G401 (cell line): Measurements from ENCODE around the gene CHTOP. TPM values are rescaled to one million over a fixed set of nuclear protein-coding genes. Genes with fewer than 3 reads are reported as not detected.

Source experiments
- DNase-seq: peaks from one replicate; pipeline ENCODE4 v3.0.0-alpha.2; 2015; ENCODE audit warnings: low spot score
- in situ Hi-C: cut with HindIII; loops from 2 replicates; pipeline ENCODE4 v1.10.0; 2016; ENCODE audit warnings: low sequenced_read_pairs, mixed read lengths
- total RNA-seq: library from RNA; depleted of rRNA; stranded (reverse); fragments of >200 nt; shearing (Covaris generic); gene quantifications from 2 replicates; pipeline ENCODE4 v1.2.3, GENCODE V29; 2014; rRNA removed

CHTOP gene
- total RNA-seq, 1 experiment from 2014 or later = 66.4 TPM

DNA sequence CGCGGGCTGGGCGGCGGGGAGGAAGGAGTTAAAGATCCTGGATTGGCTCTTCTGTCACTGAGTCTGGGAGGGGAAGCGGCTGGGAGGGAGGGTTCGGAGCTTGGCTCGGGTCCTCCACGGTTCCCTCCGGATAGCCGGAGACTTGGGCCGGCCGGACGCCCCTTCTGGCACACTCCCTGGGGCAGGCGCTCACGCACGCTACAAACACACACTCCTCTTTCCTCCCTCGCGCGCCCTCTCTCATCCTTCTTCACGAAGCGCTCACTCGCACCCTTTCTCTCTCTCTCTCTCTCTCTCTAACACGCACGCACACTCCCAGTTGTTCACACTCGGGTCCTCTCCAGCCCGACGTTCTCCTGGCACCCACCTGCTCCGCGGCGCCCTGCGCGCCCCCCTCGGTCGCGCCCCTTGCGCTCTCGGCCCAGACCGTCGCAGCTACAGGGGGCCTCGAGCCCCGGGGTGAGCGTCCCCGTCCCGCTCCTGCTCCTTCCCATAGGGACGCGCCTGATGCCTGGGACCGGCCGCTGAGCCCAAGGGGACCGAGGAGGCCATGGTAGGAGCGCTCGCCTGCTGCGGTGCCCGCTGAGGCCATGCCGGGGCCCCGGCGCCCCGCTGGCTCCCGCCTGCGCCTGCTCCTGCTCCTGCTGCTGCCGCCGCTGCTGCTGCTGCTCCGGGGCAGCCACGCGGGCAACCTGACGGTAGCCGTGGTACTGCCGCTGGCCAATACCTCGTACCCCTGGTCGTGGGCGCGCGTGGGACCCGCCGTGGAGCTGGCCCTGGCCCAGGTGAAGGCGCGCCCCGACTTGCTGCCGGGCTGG, 44.9 kb downstream of the CHTOP start, which contains the start of gene NPR1:
NPR1 (plus strand) TSS at position 170 of the 818 bp plus-strand sequence; CDS start at position 591, 421 bp downstream.
- in situ Hi-C loops = no loop called here
- DNase-seq = peak; percentile 24

DNA sequence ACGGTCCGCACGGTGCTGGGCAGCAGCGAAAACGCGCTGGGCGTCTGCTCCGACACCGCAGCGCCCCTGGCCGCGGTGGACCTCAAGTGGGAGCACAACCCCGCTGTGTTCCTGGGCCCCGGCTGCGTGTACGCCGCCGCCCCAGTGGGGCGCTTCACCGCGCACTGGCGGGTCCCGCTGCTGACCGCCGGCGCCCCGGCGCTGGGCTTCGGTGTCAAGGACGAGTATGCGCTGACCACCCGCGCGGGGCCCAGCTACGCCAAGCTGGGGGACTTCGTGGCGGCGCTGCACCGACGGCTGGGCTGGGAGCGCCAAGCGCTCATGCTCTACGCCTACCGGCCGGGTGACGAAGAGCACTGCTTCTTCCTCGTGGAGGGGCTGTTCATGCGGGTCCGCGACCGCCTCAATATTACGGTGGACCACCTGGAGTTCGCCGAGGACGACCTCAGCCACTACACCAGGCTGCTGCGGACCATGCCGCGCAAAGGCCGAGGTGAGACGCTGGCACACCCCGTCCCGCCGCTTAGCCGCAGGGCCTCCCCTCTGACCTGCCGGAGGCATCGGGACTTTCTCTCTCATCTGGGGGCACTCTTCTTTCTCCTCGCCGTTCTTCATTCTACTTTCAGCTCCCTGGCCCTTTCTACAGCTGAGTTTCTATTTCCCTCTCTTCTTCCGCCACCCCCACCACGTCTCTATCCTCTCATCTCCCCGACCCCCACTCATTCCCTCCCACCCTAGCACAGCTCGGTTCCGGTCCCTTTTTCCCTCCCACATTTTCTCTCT, 45.7 kb downstream of the CHTOP start:
- in situ Hi-C loops = loop anchor here (10.0 kb wide), 1 partner anchor 65 kb away; no protein-coding TSS in a partner anchor
- DNase-seq = no peak

DNA sequence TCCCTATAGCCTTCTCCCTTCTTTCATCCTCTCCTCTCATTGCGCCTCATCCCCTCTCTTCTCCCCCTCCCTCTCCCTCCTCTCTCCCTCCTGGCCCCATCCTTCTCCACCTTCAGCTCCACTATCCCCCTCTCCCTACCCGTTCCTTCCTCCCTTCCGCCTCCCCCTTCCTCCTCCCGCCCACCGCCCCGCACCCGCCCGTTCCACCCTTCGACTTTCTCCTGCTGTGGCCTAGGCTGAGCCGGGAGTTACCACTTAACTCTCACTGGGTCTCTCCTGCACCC, 46.2 kb downstream of the CHTOP start:
- DNase-seq = no peak
- in situ Hi-C loops = loop anchor here (10.0 kb wide), 1 partner anchor 65 kb away; no protein-coding TSS in a partner anchor

- in situ Hi-C loops = loop anchor here (10.0 kb wide), 1 partner anchor 62 kb away; no protein-coding TSS in a partner anchor
- DNase-seq = no peak
Measured at GRCh38 chr1:153682730-153683129, 48.9 kb downstream of the CHTOP start.

GRCh38 chr1:153683854-153684253, 50.0 kb downstream of the CHTOP start:
- in situ Hi-C loops = loop anchor here (10.0 kb wide), 1 partner anchor 61 kb away; no protein-coding TSS in a partner anchor
- no peak for DNase-seq

GRCh38 chr1:153684892-153685291, 51.0 kb downstream of the CHTOP start:
- DNase-seq = no peak
- in situ Hi-C loops = loop anchor here (10.0 kb wide), 1 partner anchor 60 kb away; no protein-coding TSS in a partner anchor

DNA sequence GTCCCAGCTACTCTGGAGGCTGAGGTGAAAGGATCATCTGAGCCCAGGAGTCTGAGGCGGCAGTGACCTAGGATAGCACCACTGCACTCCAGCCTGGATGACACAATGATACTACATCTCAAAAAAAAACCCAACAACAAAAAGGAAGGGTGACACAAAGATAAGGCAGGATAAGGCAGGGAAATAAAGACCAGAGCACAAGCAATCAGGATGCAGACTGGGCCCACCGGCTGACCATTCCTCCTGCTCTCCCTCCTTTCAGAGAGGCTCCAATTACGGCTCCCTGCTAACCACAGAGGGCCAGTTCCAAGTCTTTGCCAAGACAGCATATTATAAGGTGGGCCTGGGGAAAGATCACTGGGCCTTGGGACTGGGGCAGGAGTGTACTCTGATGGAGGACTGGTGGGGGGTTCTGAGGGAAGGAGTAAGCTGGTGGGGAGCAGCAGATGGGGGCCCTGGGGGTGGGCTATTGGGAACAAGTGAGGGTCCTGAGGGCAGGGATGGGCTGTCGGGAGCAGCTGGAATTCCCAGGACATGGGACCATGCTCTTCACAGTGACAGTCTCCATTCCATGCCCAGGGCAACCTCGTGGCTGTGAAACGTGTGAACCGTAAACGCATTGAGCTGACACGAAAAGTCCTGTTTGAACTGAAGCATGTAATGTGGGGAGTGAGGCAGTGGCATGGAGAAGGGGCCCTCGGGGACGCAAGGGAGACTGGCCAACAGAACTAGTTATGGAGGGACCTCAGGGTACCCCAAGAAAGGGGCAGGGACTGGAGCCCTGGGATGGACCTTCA, 51.9 kb downstream of the CHTOP start:
- in situ Hi-C loops = loop anchor here (10.0 kb wide), 1 partner anchor 59 kb away; no protein-coding TSS in a partner anchor
- no peak for DNase-seq

DNA sequence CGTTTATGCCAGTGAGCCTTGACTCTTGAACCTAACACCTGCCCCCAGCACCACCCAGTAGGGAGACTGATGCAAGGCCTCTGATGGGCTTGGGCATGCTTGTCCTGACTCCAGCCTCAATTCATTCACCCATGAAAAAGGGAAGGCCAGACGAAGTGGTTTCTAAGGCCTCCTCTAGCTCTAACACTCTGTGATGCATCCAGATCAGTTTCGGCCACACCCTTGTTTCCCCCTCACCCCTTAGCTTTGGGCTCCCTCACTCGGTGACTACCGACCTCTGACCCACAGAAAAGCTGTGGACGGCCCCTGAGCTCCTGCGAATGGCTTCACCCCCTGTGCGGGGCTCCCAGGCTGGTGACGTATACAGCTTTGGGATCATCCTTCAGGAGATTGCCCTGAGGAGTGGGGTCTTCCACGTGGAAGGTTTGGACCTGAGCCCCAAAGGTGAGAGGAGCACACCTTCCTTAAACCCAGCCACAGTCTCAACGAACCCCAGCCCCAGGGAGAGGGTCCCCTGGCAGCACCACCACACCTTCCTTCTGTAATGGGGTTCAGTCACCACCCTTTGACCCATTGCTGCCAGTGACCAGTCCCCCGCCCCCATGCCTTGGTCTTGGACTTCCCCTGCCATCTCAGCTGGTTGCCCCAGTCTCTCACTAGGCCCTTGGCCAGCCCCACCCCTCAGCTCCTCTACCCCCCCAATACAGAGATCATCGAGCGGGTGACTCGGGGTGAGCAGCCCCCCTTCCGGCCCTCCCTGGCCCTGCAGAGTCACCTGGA, 53.7 kb downstream of the CHTOP start:
- no peak for DNase-seq
- in situ Hi-C loops = loop anchor here (10.0 kb wide), 1 partner anchor 57 kb away; no protein-coding TSS in a partner anchor

DNA sequence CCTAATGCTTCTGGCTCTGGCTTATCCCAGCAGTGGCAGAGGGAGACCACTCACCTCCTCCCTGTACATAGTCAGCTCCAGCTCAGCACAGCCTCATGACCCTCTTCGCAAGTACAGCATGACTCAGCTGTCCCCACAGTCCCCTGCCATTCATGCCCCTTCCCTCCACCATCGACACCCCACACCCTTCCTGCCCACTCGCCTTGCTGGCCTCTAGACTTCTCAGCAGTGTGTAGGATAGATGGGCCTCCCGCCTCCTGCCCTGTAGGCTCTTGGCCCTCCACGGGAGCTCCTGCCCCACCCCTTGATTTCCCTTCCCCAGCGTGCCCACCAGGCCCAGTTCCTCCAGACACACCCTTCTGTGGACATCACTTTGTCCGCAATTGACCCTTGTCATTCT, 54.4 kb downstream of the CHTOP start:
- in situ Hi-C loops = loop anchor here (10.0 kb wide), 1 partner anchor 57 kb away; no protein-coding TSS in a partner anchor

DNA sequence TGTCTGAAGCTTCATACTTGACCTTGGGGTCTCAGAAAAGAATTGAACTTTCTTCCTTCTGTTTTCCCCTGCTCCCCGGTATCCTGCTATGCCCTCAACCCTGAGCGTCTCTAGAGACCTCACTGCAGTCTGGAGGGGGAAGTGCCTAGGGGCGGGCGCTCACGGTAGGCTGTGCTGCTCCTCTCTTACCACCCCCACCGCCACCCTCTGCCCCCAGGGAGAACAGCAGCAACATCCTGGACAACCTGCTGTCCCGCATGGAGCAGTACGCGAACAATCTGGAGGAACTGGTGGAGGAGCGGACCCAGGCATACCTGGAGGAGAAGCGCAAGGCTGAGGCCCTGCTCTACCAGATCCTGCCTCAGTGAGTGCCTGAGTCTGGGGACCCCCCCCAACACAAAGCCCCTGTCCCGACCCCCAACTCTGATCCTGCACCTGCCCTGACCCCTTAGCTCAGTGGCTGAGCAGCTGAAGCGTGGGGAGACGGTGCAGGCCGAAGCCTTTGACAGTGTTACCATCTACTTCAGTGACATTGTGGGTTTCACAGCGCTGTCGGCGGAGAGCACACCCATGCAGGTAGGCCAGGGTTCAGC, 55.0 kb downstream of the CHTOP start:
- no peak for DNase-seq
- in situ Hi-C loops = loop anchor here (10.0 kb wide), 1 partner anchor 56 kb away; no protein-coding TSS in a partner anchor

More for the DNA sequence above, 54.4 kb downstream of the CHTOP start:
- DNase-seq = no peak

GRCh38 chr1:153693466-153693865, 59.6 kb downstream of the CHTOP start:
- in situ Hi-C loops = no loop called here
- no peak for DNase-seq

Other genes with a start within 250 kb of the CHTOP start
- not detected in 2 replicates for gene S100A8, start 243.0 kb upstream of the CHTOP start, total RNA-seq
- not detected in 2 replicates for gene S100A7A, start 217.5 kb upstream of the CHTOP start, total RNA-seq
- gene S100A7, start 173.4 kb upstream of the CHTOP start, total RNA-seq = not detected in 2 replicates
- gene S100A6, start 98.1 kb upstream of the CHTOP start, total RNA-seq = 308 and 563 TPM in 2 replicates
- gene S100A5, start 93.1 kb upstream of the CHTOP start, total RNA-seq = 1.5 and 15.4 TPM in 2 replicates
- gene S100A4, start 88.3 kb upstream of the CHTOP start, total RNA-seq = 452 and 453 TPM in 2 replicates
- 0.37 and 4.3 TPM in 2 replicates for gene S100A3, start 84.8 kb upstream of the CHTOP start, total RNA-seq
- 10.6 and 10.8 TPM in 2 replicates for gene S100A2, start 68.2 kb upstream of the CHTOP start, total RNA-seq
- gene S100A16, start 20.9 kb upstream of the CHTOP start, total RNA-seq = 81.9 and 98.1 TPM in 2 replicates
- 0.75 TPM in 1 of 2 replicates, not detected in the other for gene S100A14, start 17.7 kb upstream of the CHTOP start, total RNA-seq
- gene S100A13, start 6.6 kb upstream of the CHTOP start, total RNA-seq = 111 and 239 TPM in 2 replicates
- gene S100A1, start 5.6 kb upstream of the CHTOP start, total RNA-seq = 132 and 195 TPM in 2 replicates
- gene SNAPIN, start 24.6 kb downstream of the CHTOP start, total RNA-seq = 49.8 and 58.2 TPM in 2 replicates
- gene ILF2, start 36.9 kb downstream of the CHTOP start, total RNA-seq = 289 and 376 TPM in 2 replicates
- 0.12 TPM in 1 of 2 replicates, not detected in the other for gene NPR1, start 44.6 kb downstream of the CHTOP start, total RNA-seq
- 20.7 and 21.1 TPM in 2 replicates for gene INTS3, start 94.0 kb downstream of the CHTOP start, total RNA-seq
- gene SLC27A3, start 141.3 kb downstream of the CHTOP start, total RNA-seq = 1.4 and 5.4 TPM in 2 replicates